PC-3 (cell line): ENCODE data around the gene RABIF.

Source experiments
- CTCF ChIP-seq: fragments of 300-600 bp; sonication (generic); conservative IDR thresholded peaks from 2 replicates; pipeline ENCODE4 v1.5.1; 2017; ENCODE audit warnings: antibody characterized with exemption, low read depth, mild to moderate bottlenecking, low read length
- EZH2 ChIP-seq: fragments of 300-600 bp; sonication (generic); IDR thresholded peaks from one replicate; pipeline ENCODE4 v1.6.1; 2017; ENCODE audit warnings: antibody characterized with exemption, mild to moderate bottlenecking, low read length; ENCODE audit not compliant: unreplicated experiment
- EZH2phosphoT487 ChIP-seq: fragments of 300-600 bp; sonication (generic); IDR thresholded peaks from 2 replicates; pipeline ENCODE4 v1.6.1; 2018; ENCODE audit warnings: mild to moderate bottlenecking, antibody characterized with exemption, low read length, borderline replicate concordance

DNA sequence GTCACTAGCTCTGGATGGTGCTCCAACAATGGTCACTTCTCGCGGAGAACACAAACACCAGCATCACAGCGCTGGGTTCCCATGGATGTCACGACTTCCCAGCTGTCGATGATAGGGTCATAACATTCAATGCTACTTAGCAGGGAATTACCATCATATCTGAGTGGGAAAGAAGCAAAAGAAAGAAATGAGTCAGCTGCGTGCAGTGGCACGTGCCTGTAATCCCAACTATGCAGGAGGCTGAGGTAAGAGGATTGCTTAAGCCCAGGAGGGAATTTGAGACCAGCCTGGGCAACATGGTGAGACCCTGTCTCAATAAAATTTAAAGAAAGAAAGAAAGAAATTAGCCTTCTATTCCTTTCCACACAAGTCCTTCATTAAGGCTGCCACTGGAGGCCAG, 3.6 kb upstream of the RABIF start:
- TF ChIP-seq CTCF (no peak), EZH2 (no peak), EZH2phosphoT487 (no peak)
